RWPE2 (cell line): ENCODE data around the gene ZNF24.
A peak's percentile ranks its signal among the peaks of the same experiment; 100 is the strongest.

ENCODE experiments used
- ATAC-seq: fragments of 200-7000 bp; cut with Tn5 transposase; 3 replicates; pipeline ENCODE4 v1.9.1; 2021; ENCODE audit warnings: low read depth
- DNase-seq: peaks from one replicate; pipeline ENCODE4 v3.0.0-alpha.2; 2020; ENCODE audit warnings: low spot score
- H3K27ac ChIP-seq: fragments of 450-650 bp; 2 replicates; pipeline ENCODE4 v1.5.1; 2017; ENCODE audit warnings: mild to moderate bottlenecking; ENCODE audit not compliant: poor library complexity, severe bottlenecking
- H3K27me3 ChIP-seq: fragments of 250-450 bp; sonication (Bioruptor Pico); 2 replicates; pipeline ENCODE4 v1.5.1; 2021; ENCODE audit warnings: mild to moderate bottlenecking, moderate library complexity; ENCODE audit not compliant: insufficient read depth, poor library complexity, severe bottlenecking
- H3K36me3 ChIP-seq: fragments of 250-450 bp; sonication (Bioruptor Pico); 2 replicates; pipeline ENCODE4 v1.5.1; 2020; ENCODE audit warnings: low read depth, mild to moderate bottlenecking, moderate library complexity
- H3K4me1 ChIP-seq: fragments of 250-450 bp; sonication (Bioruptor Pico); 2 replicates; pipeline ENCODE4 v1.5.1; 2021; ENCODE audit warnings: mild to moderate bottlenecking, moderate library complexity; ENCODE audit not compliant: insufficient read depth, poor library complexity, severe bottlenecking
- H3K4me3 ChIP-seq: fragments of 250-450 bp; sonication (Bioruptor Pico); 2 replicates; pipeline ENCODE4 v1.5.1; 2021; ENCODE audit warnings: mild to moderate bottlenecking, moderate library complexity; ENCODE audit not compliant: severe bottlenecking
- H3K9me3 ChIP-seq: fragments of 250-450 bp; sonication (Bioruptor Pico); 2 replicates; pipeline ENCODE4 v1.5.1; 2021; ENCODE audit warnings: mild to moderate bottlenecking, moderate library complexity; ENCODE audit not compliant: severe bottlenecking
- CTCF ChIP-seq: fragments of 450-650 bp; IDR thresholded peaks from one replicate; pipeline ENCODE4 v1.5.1; 2017; ENCODE audit warnings: mild to moderate bottlenecking, moderate library complexity; ENCODE audit not compliant: poor library complexity, severe bottlenecking

Gene ZNF24

GRCh38 chr18:35389095-35389618, 44.9 kb upstream of the ZNF24 start:
- H3K36me3 ChIP-seq = no peaks in the 10 kb centered on the region
- H3K9me3 ChIP-seq = no peaks in the 10 kb centered on the region
- DNase-seq = no peak
- H3K4me1 ChIP-seq = no peaks in the 10 kb centered on the region
- TF ChIP-seq CTCF = no peak
- no peak for ATAC-seq
- no peaks in the 10 kb centered on the region for H3K27me3 ChIP-seq
- no peak overlapping the region for H3K4me3 ChIP-seq
- H3K27ac ChIP-seq = no peak overlapping the region

- TF ChIP-seq CTCF = no peak
- Histone ChIP-seq H3K27me3 (no peaks in the 10 kb centered on the region), H3K4me1 (no peaks in the 10 kb centered on the region), H3K9me3 (no peaks in the 10 kb centered on the region), H3K4me3 (no peak overlapping the region), H3K27ac (no peak overlapping the region), H3K36me3 (no peaks in the 10 kb centered on the region)
- no peak for DNase-seq
- ATAC-seq = peak; percentile 64; the same call in 2 of the 3 replicates
Measured at GRCh38 chr18:35387152-35387571, 42.9 kb upstream of the ZNF24 start.

- H3K27ac ChIP-seq = no peak overlapping the region
- no peak overlapping the region for H3K4me3 ChIP-seq
- TF ChIP-seq CTCF = peak; percentile 90
- H3K9me3 ChIP-seq = no peaks in the 10 kb centered on the region
- no peaks in the 10 kb centered on the region for H3K36me3 ChIP-seq
- DNase-seq = no peak
- H3K4me1 ChIP-seq = no peaks in the 10 kb centered on the region
- H3K27me3 ChIP-seq = no peaks in the 10 kb centered on the region
- peak; percentile 48; the same call in 2 of the 3 replicates for ATAC-seq
Measured at GRCh38 chr18:35386600-35387100, 42.4 kb upstream of the ZNF24 start.

GRCh38 chr18:35383136-35383535, 38.9 kb upstream of the ZNF24 start:
- TF ChIP-seq CTCF = no peak
- ATAC-seq = no peak
- Histone ChIP-seq H3K4me1 (no peaks in the 10 kb centered on the region), H3K4me3 (no peak overlapping the region), H3K36me3 (no peaks in the 10 kb centered on the region), H3K27me3 (no peaks in the 10 kb centered on the region), H3K27ac (no peak overlapping the region), H3K9me3 (no peaks in the 10 kb centered on the region)
- no peak for DNase-seq

GRCh38 chr18:35379421-35379820, 35.2 kb upstream of the ZNF24 start:
- no peak overlapping the region for H3K27ac ChIP-seq
- no peak overlapping the region for H3K4me3 ChIP-seq
- TF ChIP-seq CTCF = no peak
- ATAC-seq (no peak), DNase-seq (no peak)
- H3K36me3 ChIP-seq = no peaks in the 10 kb centered on the region
- no peaks in the 10 kb centered on the region for H3K4me1 ChIP-seq
- no peaks in the 10 kb centered on the region for H3K9me3 ChIP-seq
- H3K27me3 ChIP-seq = no peaks in the 10 kb centered on the region
